ENCODE data around the gene S100A16. TPM values are rescaled to one million over a fixed set of nuclear protein-coding genes. Genes with fewer than 3 reads are reported as not detected.

S100A16 gene
- total and polyA plus RNA-seq, 2 donors (not counting 1 experiment from before 2014, with no cell fraction given), result 121 to 182 TPM

GRCh38 chr1:153647346-153647714 lies 34.4 kb upstream of the S100A16 start:
- Histone ChIP-seq H3K79me2 (ENCODE audit: control insufficient read depth, insufficient read depth, low read length) (no peaks in the 10 kb centered on the region), H3K27ac (ENCODE audit: insufficient read depth, low read length) (no peak overlapping the region), H3K4me1 (ENCODE audit: control insufficient read depth, extremely low read depth, insufficient read depth, low read length) (no peaks in the 10 kb centered on the region), H3K27me3 (ENCODE audit: control insufficient read depth, insufficient read depth, low read length) (no peaks in the 10 kb centered on the region), H3K9me3 (ENCODE audit: control insufficient read depth, insufficient read depth, low read depth, low read length) (no peaks in the 10 kb centered on the region), H4K20me1 (ENCODE audit: control insufficient read depth, extremely low read depth, insufficient read depth, low read length) (no peaks in the 10 kb centered on the region), H3K9ac (ENCODE audit: insufficient read depth, low read length) (no peak overlapping the region), H3K4me2 (ENCODE audit: extremely low read depth, insufficient read depth, low read length) (no peak overlapping the region), H3K4me3 (replicated peaks in 1 of 4; ENCODE audit: control extremely low read depth in 1 of 4, insufficient read depth in 1 of 4, low read depth in 3 of 4, low read length in 4 of 4) (no peak overlapping the region), H3K36me3 (ENCODE audit: control insufficient read depth, insufficient read depth, low read length) (peaks cover 5% of the 10 kb centered on the region), H2AFZ (ENCODE audit: low read length) (no peak overlapping the region)
- no peak for TF ChIP-seq EZH2 (IDR thresholded peaks at IDR 0.05; ENCODE audit: low read length, missing control alignments)
- TF ChIP-seq CTCF (conservative IDR thresholded peaks at IDR 0.05 in 1 of 2, IDR thresholded peaks at IDR 0.05 in 1 of 2; ENCODE audit: low read depth in 1 of 2, low read length in 2 of 2), result no peak
- DNase-seq (ENCODE audit: low read depth in 2 of 2), result no peak

DNA sequence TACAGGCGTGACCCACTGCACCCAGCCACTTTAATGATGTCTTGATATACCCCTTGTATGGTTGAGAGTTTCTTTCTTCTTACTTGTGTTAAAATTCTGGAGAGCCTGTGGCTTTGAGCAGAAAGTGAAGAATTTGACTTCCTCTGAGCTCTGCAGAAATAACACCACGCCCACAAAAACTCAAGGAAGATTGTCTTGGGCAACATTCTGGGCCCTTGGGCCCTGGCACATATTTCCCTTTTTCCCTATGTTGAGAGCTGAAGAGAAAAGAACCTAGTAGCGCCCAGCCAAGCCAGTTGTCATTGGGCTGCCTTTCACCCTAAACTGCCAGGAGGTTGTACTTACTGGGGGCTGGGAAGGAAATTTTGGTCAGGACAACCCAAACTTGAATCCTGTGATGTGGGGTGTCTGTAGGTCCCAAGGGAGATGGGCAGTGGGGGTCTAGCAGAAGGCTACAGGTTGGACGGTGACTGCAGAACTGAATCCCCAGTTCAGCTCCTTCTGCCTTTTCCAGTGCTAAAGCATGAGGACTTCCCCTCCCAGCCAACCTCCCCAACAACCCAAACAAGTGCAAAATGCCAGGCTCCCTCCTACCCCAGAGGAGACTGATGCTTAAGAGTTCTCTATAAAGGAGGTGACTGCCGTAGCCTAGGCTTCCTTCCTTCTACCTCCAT lies 33.9 kb upstream of the S100A16 start:
- Histone ChIP-seq H3K36me3 (ENCODE audit: control insufficient read depth, insufficient read depth, low read length) (peaks cover 8% of the 10 kb centered on the region), H3K4me3 (replicated peaks in 1 of 4; ENCODE audit: control extremely low read depth in 1 of 4, insufficient read depth in 1 of 4, low read depth in 3 of 4, low read length in 4 of 4) (no peak overlapping the region), H3K27me3 (ENCODE audit: control insufficient read depth, insufficient read depth, low read length) (no peaks in the 10 kb centered on the region), H3K27ac (ENCODE audit: insufficient read depth, low read length) (no peak overlapping the region), H3K9me3 (ENCODE audit: control insufficient read depth, insufficient read depth, low read depth, low read length) (no peaks in the 10 kb centered on the region), H2AFZ (ENCODE audit: low read length) (no peak overlapping the region), H3K79me2 (ENCODE audit: control insufficient read depth, insufficient read depth, low read length) (no peaks in the 10 kb centered on the region), H3K9ac (ENCODE audit: insufficient read depth, low read length) (no peak overlapping the region), H4K20me1 (ENCODE audit: control insufficient read depth, extremely low read depth, insufficient read depth, low read length) (no peaks in the 10 kb centered on the region), H3K4me2 (ENCODE audit: extremely low read depth, insufficient read depth, low read length) (no peak overlapping the region), H3K4me1 (ENCODE audit: control insufficient read depth, extremely low read depth, insufficient read depth, low read length) (no peaks in the 10 kb centered on the region)
- no peak for TF ChIP-seq EZH2 (IDR thresholded peaks at IDR 0.05; ENCODE audit: low read length, missing control alignments)
- no peak for TF ChIP-seq CTCF (conservative IDR thresholded peaks at IDR 0.05 in 1 of 2, IDR thresholded peaks at IDR 0.05 in 1 of 2; ENCODE audit: low read depth in 1 of 2, low read length in 2 of 2)
- no peak for DNase-seq (ENCODE audit: low read depth in 2 of 2)

- no peak overlapping the region for H3K9ac ChIP-seq (ENCODE audit: insufficient read depth, low read length)
- no peak overlapping the region for H3K27ac ChIP-seq (ENCODE audit: insufficient read depth, low read length)
- no peak overlapping the region for H3K4me2 ChIP-seq (ENCODE audit: extremely low read depth, insufficient read depth, low read length)
- no peaks in the 10 kb centered on the region for H4K20me1 ChIP-seq (ENCODE audit: control insufficient read depth, extremely low read depth, insufficient read depth, low read length)
- no peaks in the 10 kb centered on the region for H3K27me3 ChIP-seq (ENCODE audit: control insufficient read depth, insufficient read depth, low read length)
- no peak for DNase-seq (ENCODE audit: low read depth in 2 of 2)
- peaks cover 3% of the 10 kb centered on the region for H3K79me2 ChIP-seq (ENCODE audit: control insufficient read depth, insufficient read depth, low read length)
- H2AFZ ChIP-seq (ENCODE audit: low read length), result no peak overlapping the region
- H3K36me3 ChIP-seq (ENCODE audit: control insufficient read depth, insufficient read depth, low read length), result peaks cover 18% of the 10 kb centered on the region
- TF ChIP-seq CTCF (conservative IDR thresholded peaks at IDR 0.05 in 1 of 2, IDR thresholded peaks at IDR 0.05 in 1 of 2; ENCODE audit: low read depth in 1 of 2, low read length in 2 of 2) (no peak), EZH2 (IDR thresholded peaks at IDR 0.05; ENCODE audit: low read length, missing control alignments) (no peak)
- no peaks in the 10 kb centered on the region for H3K9me3 ChIP-seq (ENCODE audit: control insufficient read depth, insufficient read depth, low read depth, low read length)
- no peak overlapping the region for H3K4me3 ChIP-seq (replicated peaks in 1 of 4; ENCODE audit: control extremely low read depth in 1 of 4, insufficient read depth in 1 of 4, low read depth in 3 of 4, low read length in 4 of 4)
- H3K4me1 ChIP-seq (ENCODE audit: control insufficient read depth, extremely low read depth, insufficient read depth, low read length), result no peaks in the 10 kb centered on the region
Measured at GRCh38 chr1:153643816-153644215, 30.9 kb upstream of the S100A16 start.
